Liver (tissue), 9 donors: ENCODE measurements around the gene NPRL2. TPM values are rescaled to one million over a fixed set of nuclear protein-coding genes. Genes with fewer than 3 reads are reported as not detected.

ENCODE experiments used
- DNase-seq: peaks from one replicate; pipeline ENCODE4 v3.0.0-alpha.2; 2017; ENCODE audit warnings: low spot score
- H3K27ac ChIP-seq, 2 donors: one replicate each; pipeline ENCODE4 v1.7.0; 2013; ENCODE audit warnings: inconsistent platforms in 2 of 2, low read length in 2 of 2, control low read depth in 1 of 2, low read depth in 1 of 2, mild to moderate bottlenecking in 1 of 2
- H3K27me3 ChIP-seq, 4 donors: one replicate each; pipeline versions ENCODE4 v1.6.1 to v1.7.0; 2013; ENCODE audit warnings: low read length in 3 of 4, inconsistent platforms in 1 of 4, mild to moderate bottlenecking in 1 of 4, moderate library complexity in 1 of 4; ENCODE audit not compliant: control insufficient read depth in 4 of 4, insufficient read depth in 4 of 4
- H3K36me3 ChIP-seq, 4 donors: one replicate each; pipeline versions ENCODE4 v1.6.1 to v1.7.0; 2013; ENCODE audit warnings: low read length in 3 of 4, mild to moderate bottlenecking in 3 of 4, low read depth in 1 of 4, moderate library complexity in 1 of 4; ENCODE audit not compliant: control insufficient read depth in 4 of 4, insufficient read depth in 3 of 4
- H3K4me1 ChIP-seq, 4 donors: one replicate each; pipeline versions ENCODE4 v1.6.1 to v1.7.0; 2013; ENCODE audit warnings: low read length in 3 of 4, mild to moderate bottlenecking in 3 of 4, moderate library complexity in 1 of 4; ENCODE audit not compliant: control insufficient read depth in 4 of 4, insufficient read depth in 4 of 4
- H3K4me3 ChIP-seq, 3 donors: one replicate each; pipeline versions ENCODE4 v1.6.1 to v1.7.0; 2013; ENCODE audit warnings: low read length in 3 of 3, control low read depth in 1 of 3, low read depth in 1 of 3, mild to moderate bottlenecking in 1 of 3
- H3K9ac ChIP-seq, 2 donors: one replicate each; pipeline ENCODE4 v1.7.0; 2013; ENCODE audit warnings: low read length in 2 of 2, mild to moderate bottlenecking in 2 of 2, moderate library complexity in 2 of 2, control low read depth in 1 of 2, low read depth in 1 of 2
- H3K9me3 ChIP-seq, 4 donors: one replicate each; pipeline versions ENCODE4 v1.6.1 to v1.7.0; 2013; ENCODE audit warnings: low read length in 3 of 4; ENCODE audit not compliant: control insufficient read depth in 4 of 4
- EGR1 ChIP-seq, 2 donors: IDR thresholded peaks; 2 replicates each; pipeline ENCODE4 v1.6.1; 2016 to 2018; ENCODE audit warnings: antibody characterized with exemption in 2 of 2, low read depth in 2 of 2
- FOXA1 ChIP-seq: IDR thresholded peaks from 2 replicates; pipeline ENCODE4 v1.6.1; 2016; ENCODE audit warnings: antibody characterized with exemption
- FOXA2 ChIP-seq: IDR thresholded peaks from 2 replicates; pipeline ENCODE4 v1.6.1; 2016; ENCODE audit warnings: antibody characterized with exemption
- GABPA ChIP-seq, 2 donors: IDR thresholded peaks in 1 of 2; conservative IDR thresholded peaks in 1 of 2; 2 replicates each; pipeline ENCODE4 v1.6.1; 2016; ENCODE audit warnings: antibody characterized with exemption in 2 of 2, mild to moderate bottlenecking in 1 of 2, moderate library complexity in 1 of 2
- HNF4A ChIP-seq, 2 donors: conservative IDR thresholded peaks; 2 replicates each; pipeline ENCODE4 v1.6.1; 2016; ENCODE audit warnings: antibody characterized with exemption in 2 of 2, mild to moderate bottlenecking in 2 of 2
- HNF4G ChIP-seq: IDR thresholded peaks from 2 replicates; pipeline ENCODE4 v1.6.1; 2016; ENCODE audit warnings: antibody characterized with exemption
- JUND ChIP-seq, 2 donors: IDR thresholded peaks; 2 replicates each; pipeline ENCODE4 v1.6.1; 2016; ENCODE audit warnings: antibody characterized with exemption in 2 of 2
- NR2F2 ChIP-seq: IDR thresholded peaks from 2 replicates; pipeline ENCODE4 v1.6.1; 2016; ENCODE audit warnings: antibody characterized with exemption
- RAD21 ChIP-seq, 2 donors: IDR thresholded peaks; 2 replicates each; pipeline ENCODE4 v1.6.1; 2016; ENCODE audit warnings: antibody characterized with exemption in 2 of 2, mild to moderate bottlenecking in 2 of 2
- RXRA ChIP-seq, 2 donors: IDR thresholded peaks; 2 replicates each; pipeline ENCODE4 v1.6.1; 2017 to 2018; ENCODE audit warnings: antibody characterized with exemption in 2 of 2, mild to moderate bottlenecking in 1 of 2
- SP1 ChIP-seq: IDR thresholded peaks from 2 replicates; pipeline ENCODE4 v1.6.1; 2018; ENCODE audit warnings: antibody characterized with exemption, mild to moderate bottlenecking
- TAF1 ChIP-seq: conservative IDR thresholded peaks from 2 replicates; pipeline ENCODE4 v1.6.1; 2016; ENCODE audit warnings: antibody characterized with exemption, mild to moderate bottlenecking
- YY1 ChIP-seq: IDR thresholded peaks from 2 replicates; pipeline ENCODE4 v1.6.1; 2016; ENCODE audit warnings: antibody characterized with exemption, mild to moderate bottlenecking
- WGBS: extraction: QIAGEN DNeasy Blood & Tissue Kit; methylation state at CpG from one replicate; pipeline ENCODE4 v1.1.7; 2013; 5-methylcytosine and 5-hydroxymethylcytosine counted together
- polyA plus RNA-seq, 2 donors: library from polyadenylated mRNA; stranded (reverse) in 1 of 2; unstranded in 1 of 2; fragments of 200-250 nt in 1 of 2; fragments of >200 nt in 1 of 2; fragmentation: Nextera tagmentation in 1 of 2; extraction: Ambion mirVana in 1 of 2; gene quantifications; one replicate each; pipeline versions ENCODE4 v1.2.1 to v1.2.3, GENCODE V29; 2013 to 2015
- total RNA-seq, 2 donors: library from RNA; depleted of rRNA; stranded (reverse); fragments of >200 nt; gene quantifications; one replicate each; pipeline ENCODE4 v1.2.3, GENCODE V29; 2014
- TF ChIP-seq, protein P1 (sequence below): IDR thresholded peaks from 2 replicates; pipeline ENCODE4 v1.6.1; 2016; ENCODE audit warnings: antibody characterized with exemption, mild to moderate bottlenecking
- TF ChIP-seq, protein P2 (sequence below): IDR thresholded peaks from 2 replicates; pipeline ENCODE4 v1.6.1; 2016; ENCODE audit warnings: antibody characterized with exemption
- TF ChIP-seq, protein P3 (sequence below): IDR thresholded peaks from 2 replicates; pipeline ENCODE4 v1.6.1; 2016; ENCODE audit warnings: antibody characterized with exemption
- TF ChIP-seq, protein P4 (sequence below): fragments of 150-350 bp; IDR thresholded peaks from 2 replicates; pipeline ENCODE4 v1.5.1; 2017; ENCODE audit warnings: improper control_type of control experiment, low read depth, low read length; ENCODE audit not compliant: missing input control
- TF ChIP-seq, protein P5 (sequence below): IDR thresholded peaks from 2 replicates; pipeline ENCODE4 v1.6.1; 2016; ENCODE audit warnings: antibody characterized with exemption
- donor health status: healthy.
- donor health status: healthy.
- donor health status: healthy.
- donor health status: healthy.
- donor health status: healthy.

Gene NPRL2
- total and polyA plus RNA-seq, 4 donors = 11.3 to 17.3 (median 14.0) TPM

DNA sequence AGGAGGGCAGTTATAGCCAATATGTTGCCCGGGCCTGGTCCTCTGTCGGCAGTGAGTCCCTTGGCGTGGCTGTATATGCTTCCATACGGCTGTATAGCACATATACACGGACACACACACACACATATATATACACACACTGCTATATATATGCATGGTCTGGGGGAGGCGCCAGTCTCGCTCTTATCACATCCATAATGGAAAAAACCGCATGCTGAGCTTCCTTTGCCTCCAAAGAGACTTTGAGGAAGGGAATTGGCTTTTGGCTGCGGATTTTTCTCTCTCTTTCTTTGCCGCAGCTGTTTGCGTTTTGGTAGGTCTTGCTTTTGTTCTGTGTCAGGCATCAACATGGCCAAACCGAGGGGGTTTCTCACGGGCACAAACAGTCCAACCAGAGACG is 20.0 kb upstream of the NPRL2 start:
- WGBS = 62% methylated on average over 14 of the region's 14 CpGs
- no peak for DNase-seq
- TF ChIP-seq RXRA (IDR thresholded peaks at IDR 0.05) (no peak), JUND (IDR thresholded peaks at IDR 0.05) (no peak), FOXA2 (no peak), NR2F2 (no peak), YY1 (no peak), TAF1 (no peak), RAD21 (IDR thresholded peaks at IDR 0.05) (no peak), GABPA (IDR thresholded peaks at IDR 0.05 in 1 of 2, conservative IDR thresholded peaks at IDR 0.05 in 1 of 2) (no peak), HNF4G (no peak), FOXA1 (no peak), SP1 (no peak), EGR1 (IDR thresholded peaks at IDR 0.05; ENCODE audit: low read depth in 2 of 2) (no peak), HNF4A (conservative IDR thresholded peaks at IDR 0.05) (no peak)
- TF ChIP-seq, protein P1, sequence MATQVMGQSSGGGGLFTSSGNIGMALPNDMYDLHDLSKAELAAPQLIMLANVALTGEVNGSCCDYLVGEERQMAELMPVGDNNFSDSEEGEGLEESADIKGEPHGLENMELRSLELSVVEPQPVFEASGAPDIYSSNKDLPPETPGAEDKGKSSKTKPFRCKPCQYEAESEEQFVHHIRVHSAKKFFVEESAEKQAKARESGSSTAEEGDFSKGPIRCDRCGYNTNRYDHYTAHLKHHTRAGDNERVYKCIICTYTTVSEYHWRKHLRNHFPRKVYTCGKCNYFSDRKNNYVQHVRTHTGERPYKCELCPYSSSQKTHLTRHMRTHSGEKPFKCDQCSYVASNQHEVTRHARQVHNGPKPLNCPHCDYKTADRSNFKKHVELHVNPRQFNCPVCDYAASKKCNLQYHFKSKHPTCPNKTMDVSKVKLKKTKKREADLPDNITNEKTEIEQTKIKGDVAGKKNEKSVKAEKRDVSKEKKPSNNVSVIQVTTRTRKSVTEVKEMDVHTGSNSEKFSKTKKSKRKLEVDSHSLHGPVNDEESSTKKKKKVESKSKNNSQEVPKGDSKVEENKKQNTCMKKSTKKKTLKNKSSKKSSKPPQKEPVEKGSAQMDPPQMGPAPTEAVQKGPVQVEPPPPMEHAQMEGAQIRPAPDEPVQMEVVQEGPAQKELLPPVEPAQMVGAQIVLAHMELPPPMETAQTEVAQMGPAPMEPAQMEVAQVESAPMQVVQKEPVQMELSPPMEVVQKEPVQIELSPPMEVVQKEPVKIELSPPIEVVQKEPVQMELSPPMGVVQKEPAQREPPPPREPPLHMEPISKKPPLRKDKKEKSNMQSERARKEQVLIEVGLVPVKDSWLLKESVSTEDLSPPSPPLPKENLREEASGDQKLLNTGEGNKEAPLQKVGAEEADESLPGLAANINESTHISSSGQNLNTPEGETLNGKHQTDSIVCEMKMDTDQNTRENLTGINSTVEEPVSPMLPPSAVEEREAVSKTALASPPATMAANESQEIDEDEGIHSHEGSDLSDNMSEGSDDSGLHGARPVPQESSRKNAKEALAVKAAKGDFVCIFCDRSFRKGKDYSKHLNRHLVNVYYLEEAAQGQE = no peak
- TF ChIP-seq, protein P2, sequence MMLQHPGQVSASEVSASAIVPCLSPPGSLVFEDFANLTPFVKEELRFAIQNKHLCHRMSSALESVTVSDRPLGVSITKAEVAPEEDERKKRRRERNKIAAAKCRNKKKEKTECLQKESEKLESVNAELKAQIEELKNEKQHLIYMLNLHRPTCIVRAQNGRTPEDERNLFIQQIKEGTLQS = no peak
- TF ChIP-seq, protein P3, sequence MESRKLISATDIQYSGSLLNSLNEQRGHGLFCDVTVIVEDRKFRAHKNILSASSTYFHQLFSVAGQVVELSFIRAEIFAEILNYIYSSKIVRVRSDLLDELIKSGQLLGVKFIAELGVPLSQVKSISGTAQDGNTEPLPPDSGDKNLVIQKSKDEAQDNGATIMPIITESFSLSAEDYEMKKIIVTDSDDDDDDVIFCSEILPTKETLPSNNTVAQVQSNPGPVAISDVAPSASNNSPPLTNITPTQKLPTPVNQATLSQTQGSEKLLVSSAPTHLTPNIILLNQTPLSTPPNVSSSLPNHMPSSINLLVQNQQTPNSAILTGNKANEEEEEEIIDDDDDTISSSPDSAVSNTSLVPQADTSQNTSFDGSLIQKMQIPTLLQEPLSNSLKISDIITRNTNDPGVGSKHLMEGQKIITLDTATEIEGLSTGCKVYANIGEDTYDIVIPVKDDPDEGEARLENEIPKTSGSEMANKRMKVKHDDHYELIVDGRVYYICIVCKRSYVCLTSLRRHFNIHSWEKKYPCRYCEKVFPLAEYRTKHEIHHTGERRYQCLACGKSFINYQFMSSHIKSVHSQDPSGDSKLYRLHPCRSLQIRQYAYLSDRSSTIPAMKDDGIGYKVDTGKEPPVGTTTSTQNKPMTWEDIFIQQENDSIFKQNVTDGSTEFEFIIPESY = no peak
- TF ChIP-seq, protein P4, sequence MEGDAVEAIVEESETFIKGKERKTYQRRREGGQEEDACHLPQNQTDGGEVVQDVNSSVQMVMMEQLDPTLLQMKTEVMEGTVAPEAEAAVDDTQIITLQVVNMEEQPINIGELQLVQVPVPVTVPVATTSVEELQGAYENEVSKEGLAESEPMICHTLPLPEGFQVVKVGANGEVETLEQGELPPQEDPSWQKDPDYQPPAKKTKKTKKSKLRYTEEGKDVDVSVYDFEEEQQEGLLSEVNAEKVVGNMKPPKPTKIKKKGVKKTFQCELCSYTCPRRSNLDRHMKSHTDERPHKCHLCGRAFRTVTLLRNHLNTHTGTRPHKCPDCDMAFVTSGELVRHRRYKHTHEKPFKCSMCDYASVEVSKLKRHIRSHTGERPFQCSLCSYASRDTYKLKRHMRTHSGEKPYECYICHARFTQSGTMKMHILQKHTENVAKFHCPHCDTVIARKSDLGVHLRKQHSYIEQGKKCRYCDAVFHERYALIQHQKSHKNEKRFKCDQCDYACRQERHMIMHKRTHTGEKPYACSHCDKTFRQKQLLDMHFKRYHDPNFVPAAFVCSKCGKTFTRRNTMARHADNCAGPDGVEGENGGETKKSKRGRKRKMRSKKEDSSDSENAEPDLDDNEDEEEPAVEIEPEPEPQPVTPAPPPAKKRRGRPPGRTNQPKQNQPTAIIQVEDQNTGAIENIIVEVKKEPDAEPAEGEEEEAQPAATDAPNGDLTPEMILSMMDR = no peak
- TF ChIP-seq, protein P5, sequence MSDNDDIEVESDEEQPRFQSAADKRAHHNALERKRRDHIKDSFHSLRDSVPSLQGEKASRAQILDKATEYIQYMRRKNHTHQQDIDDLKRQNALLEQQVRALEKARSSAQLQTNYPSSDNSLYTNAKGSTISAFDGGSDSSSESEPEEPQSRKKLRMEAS = no peak
- peaks cover 0 to 2% (median 0%) of the 10 kb centered on the region in 4 donors for H3K27me3 ChIP-seq
- no peaks in the 10 kb centered on the region for H3K36me3 ChIP-seq
- H3K27ac ChIP-seq = no peak overlapping the region
- no peaks in the 10 kb centered on the region for H3K9me3 ChIP-seq
- H3K4me3 ChIP-seq = no peak overlapping the region
- H3K4me1 ChIP-seq = peaks cover 0 to 1% (median under 1%) of the 10 kb centered on the region in 4 donors
- no peak overlapping the region for H3K9ac ChIP-seq
